OCI-LY3 (cell line): Measurements from ENCODE around the gene TMLHE.
"Not testable (repeated sequence)": the region's sequence is repeated elsewhere in the genome, so short reads cannot be mapped to it uniquely, and the experiment has no call there.

Experiments
- H2AFZ ChIP-seq: fragments of 200-600, 300-600 bp; shearing (Covaris generic); 2 replicates; pipeline ENCODE4 v1.6.0; 2014; ENCODE audit warnings: antibody characterized with exemption, low read depth, low read length
- H3K27ac ChIP-seq: fragments of 200-600, 300-600 bp; sonication (generic); 2 replicates; pipeline ENCODE4 v1.5.1; 2014; ENCODE audit warnings: mild to moderate bottlenecking, low read length, moderate library complexity, mixed read lengths
- H3K27me3 ChIP-seq: fragments of 200-600, 300-600 bp; sonication (generic); 2 replicates; pipeline ENCODE4 v1.6.1; 2014; ENCODE audit warnings: low read depth, low read length, mixed read lengths
- H3K36me3 ChIP-seq: fragments of 200-600, 300-600 bp; sonication (generic); replicated peaks from 2 replicates; pipeline ENCODE3; 2014; ENCODE audit warnings: low read depth, low read length, mixed read lengths
- H3K4me1 ChIP-seq: fragments of 300-600, 200-600 bp; sonication (generic); 2 replicates; pipeline ENCODE4 v1.6.1; 2014; ENCODE audit warnings: low read length, mixed read lengths
- H3K4me2 ChIP-seq: fragments of 200-600, 300-600 bp; sonication (generic); 2 replicates; pipeline ENCODE4 v1.6.1; 2014; ENCODE audit warnings: low read length, mixed read lengths
- H3K4me3 ChIP-seq: fragments of 300-600, 200-600 bp; sonication (generic); 2 replicates; pipeline ENCODE4 v1.5.1; 2014; ENCODE audit warnings: antibody characterized with exemption, mild to moderate bottlenecking, low read length, moderate library complexity
- H3K79me2 ChIP-seq: fragments of 300-600, 200-600 bp; shearing (Covaris generic); 2 replicates; pipeline ENCODE4 v1.6.1; 2014; ENCODE audit warnings: mild to moderate bottlenecking, low read length, mixed read lengths
- H3K9ac ChIP-seq: fragments of 300-600, 200-600 bp; shearing (Covaris generic); 2 replicates; pipeline ENCODE4 v1.6.0; 2014; ENCODE audit warnings: mild to moderate bottlenecking, low read length, moderate library complexity
- H3K9me3 ChIP-seq: fragments of 200-600, 300-600 bp; shearing (Covaris generic); 2 replicates; pipeline ENCODE4 v1.6.1; 2014; ENCODE audit warnings: low read length, mixed read lengths; ENCODE audit not compliant: insufficient read depth
- H4K20me1 ChIP-seq: fragments of 200-600, 300-600 bp; sonication (generic); 2 replicates; pipeline ENCODE4 v1.6.1; 2016; ENCODE audit warnings: low read length, mixed read lengths; ENCODE audit not compliant: insufficient read depth
- EZH2phosphoT487 ChIP-seq: fragments of 200-600 bp; shearing (Covaris generic); IDR thresholded peaks from 2 replicates; pipeline ENCODE4 v1.6.1; 2018; ENCODE audit warnings: antibody characterized with exemption, mixed run types, low read depth
- TF ChIP-seq, protein P1 (sequence below): fragments of 200-600, 300-600 bp; sonication (generic); IDR thresholded peaks from 2 replicates; pipeline ENCODE4 v1.5.1; 2014; ENCODE audit warnings: antibody characterized with exemption, low read length, low read depth

The TMLHE gene

DNA sequence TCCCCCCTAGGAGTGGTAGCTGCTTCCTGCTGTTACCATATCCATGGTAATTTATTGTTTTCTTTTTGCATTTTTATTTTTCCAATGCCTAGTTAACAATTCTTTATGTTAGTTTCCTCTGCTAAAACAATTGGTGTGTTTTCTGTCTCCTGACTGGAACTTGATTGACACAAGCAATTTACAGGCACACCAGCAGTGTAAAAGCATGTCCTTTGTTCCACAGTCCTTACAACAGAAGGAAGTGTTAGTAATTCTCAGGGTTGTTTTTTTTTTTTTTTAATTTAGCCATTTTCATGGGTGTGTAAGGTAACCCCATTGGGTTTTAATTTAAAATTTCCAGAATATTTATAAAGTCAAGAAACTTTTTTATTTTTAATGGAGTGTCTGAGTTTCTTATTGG is 25.0 kb upstream of the TMLHE start:
- Histone ChIP-seq H3K79me2 (no peaks in the 10 kb centered on the region), H4K20me1 (no peaks in the 10 kb centered on the region), H3K4me3 (no peak overlapping the region), H3K36me3 (no peaks in the 10 kb centered on the region), H2AFZ (no peak overlapping the region), H3K27ac (no peak overlapping the region), H3K9ac (no peak overlapping the region), H3K9me3 (no peaks in the 10 kb centered on the region), H3K27me3 (no peaks in the 10 kb centered on the region), H3K4me1 (0 out of 2 replicates have a peak, but pooled peaks cover under 1% of the 10 kb centered on the region), H3K4me2 (no peak overlapping the region)
- TF ChIP-seq EZH2phosphoT487: no peak
- TF ChIP-seq, protein P1, sequence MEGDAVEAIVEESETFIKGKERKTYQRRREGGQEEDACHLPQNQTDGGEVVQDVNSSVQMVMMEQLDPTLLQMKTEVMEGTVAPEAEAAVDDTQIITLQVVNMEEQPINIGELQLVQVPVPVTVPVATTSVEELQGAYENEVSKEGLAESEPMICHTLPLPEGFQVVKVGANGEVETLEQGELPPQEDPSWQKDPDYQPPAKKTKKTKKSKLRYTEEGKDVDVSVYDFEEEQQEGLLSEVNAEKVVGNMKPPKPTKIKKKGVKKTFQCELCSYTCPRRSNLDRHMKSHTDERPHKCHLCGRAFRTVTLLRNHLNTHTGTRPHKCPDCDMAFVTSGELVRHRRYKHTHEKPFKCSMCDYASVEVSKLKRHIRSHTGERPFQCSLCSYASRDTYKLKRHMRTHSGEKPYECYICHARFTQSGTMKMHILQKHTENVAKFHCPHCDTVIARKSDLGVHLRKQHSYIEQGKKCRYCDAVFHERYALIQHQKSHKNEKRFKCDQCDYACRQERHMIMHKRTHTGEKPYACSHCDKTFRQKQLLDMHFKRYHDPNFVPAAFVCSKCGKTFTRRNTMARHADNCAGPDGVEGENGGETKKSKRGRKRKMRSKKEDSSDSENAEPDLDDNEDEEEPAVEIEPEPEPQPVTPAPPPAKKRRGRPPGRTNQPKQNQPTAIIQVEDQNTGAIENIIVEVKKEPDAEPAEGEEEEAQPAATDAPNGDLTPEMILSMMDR: no peak

DNA sequence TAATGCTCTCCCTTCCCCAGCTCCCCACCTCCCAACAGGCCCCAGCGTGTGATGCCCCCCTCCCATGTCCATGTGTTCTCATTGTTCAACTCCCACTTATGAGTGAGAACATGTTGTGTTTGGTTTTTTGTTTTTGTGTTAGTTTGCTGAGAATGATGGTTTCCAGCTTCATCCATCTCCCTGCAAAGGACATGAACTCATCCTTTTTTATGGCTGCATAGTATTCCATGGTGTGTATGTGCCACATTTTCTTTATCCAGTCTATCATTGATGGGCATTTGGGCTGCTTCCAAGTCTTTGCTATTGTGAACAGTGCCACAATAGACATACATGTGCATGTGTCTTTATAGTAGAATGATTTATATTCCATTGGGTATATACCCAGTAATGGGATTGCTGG is 22.3 kb upstream of the TMLHE start:
- not testable (repeated sequence) for H3K9me3 ChIP-seq

GRCh38 chrX:155632431-155633100 is 19.8 kb upstream of the TMLHE start:
- Histone ChIP-seq H3K79me2 (no peaks in the 10 kb centered on the region), H3K36me3 (no peaks in the 10 kb centered on the region), H4K20me1 (no peaks in the 10 kb centered on the region), H3K27ac (no peak overlapping the region), H3K27me3 (no peaks in the 10 kb centered on the region), H3K4me3 (peak overlapping the region; percentile 21; the same call in 1 of the 2 replicates), H3K9ac (no peak overlapping the region), H2AFZ (no peak overlapping the region; the same call in 1 of the 2 replicates), H3K4me1 (0 out of 2 replicates have a peak, but pooled peaks cover 3% of the 10 kb centered on the region), H3K9me3 (no peaks in the 10 kb centered on the region), H3K4me2 (peak overlapping the region; percentile 41)
- no peak for TF ChIP-seq EZH2phosphoT487
- TF ChIP-seq, protein P1: no peak

More for the DNA sequence above, 22.3 kb upstream of the TMLHE start:
- H3K4me3 ChIP-seq, H3K36me3 ChIP-seq, H3K4me1 ChIP-seq, H3K79me2 ChIP-seq, H3K27ac ChIP-seq, H2AFZ ChIP-seq, H4K20me1 ChIP-seq, H3K9ac ChIP-seq, H3K4me2 ChIP-seq, H3K27me3 ChIP-seq: not testable (repeated sequence)

- not testable (repeated sequence) for H3K9ac ChIP-seq, H3K27ac ChIP-seq, H3K27me3 ChIP-seq, H3K79me2 ChIP-seq, H3K4me2 ChIP-seq, H3K36me3 ChIP-seq, H2AFZ ChIP-seq, H4K20me1 ChIP-seq, H3K4me1 ChIP-seq, H3K4me3 ChIP-seq, H3K9me3 ChIP-seq
Measured at GRCh38 chrX:155620110-155620509, 7.4 kb upstream of the TMLHE start.

DNA sequence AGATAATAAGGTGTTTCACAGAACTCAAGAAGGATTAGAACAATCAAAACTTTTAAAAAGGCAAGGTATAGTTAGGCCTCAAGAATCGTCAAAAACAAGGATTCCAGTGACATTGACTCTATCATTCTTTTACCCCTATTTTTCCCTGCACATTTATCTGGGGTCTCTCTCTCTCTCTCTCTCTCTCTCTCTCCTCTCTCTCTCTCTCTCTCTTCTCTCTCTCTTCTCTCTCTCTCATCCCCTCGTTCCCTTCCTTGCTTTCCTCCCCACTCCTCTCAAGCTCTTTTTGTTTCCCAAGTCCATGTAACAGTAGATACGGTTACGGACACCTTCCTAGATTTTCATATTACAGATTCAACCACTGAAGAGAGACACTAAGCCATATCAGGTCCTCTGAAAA is 3.2 kb upstream of the TMLHE start:
- H2AFZ ChIP-seq: no peak overlapping the region
- H3K79me2 ChIP-seq: peaks cover 16% of the 10 kb centered on the region
- H3K4me2 ChIP-seq: no peak overlapping the region
- H3K27ac ChIP-seq: no peak overlapping the region
- H3K9me3 ChIP-seq: no peaks in the 10 kb centered on the region
- no peaks in the 10 kb centered on the region for H3K36me3 ChIP-seq
- no peaks in the 10 kb centered on the region for H4K20me1 ChIP-seq
- no peak overlapping the region for H3K9ac ChIP-seq
- TF ChIP-seq, protein P1: no peak
- TF ChIP-seq EZH2phosphoT487: no peak
- no peak overlapping the region for H3K4me3 ChIP-seq
- H3K4me1 ChIP-seq: peaks cover 11% of the 10 kb centered on the region
- no peaks in the 10 kb centered on the region for H3K27me3 ChIP-seq
